ENCODE results near the gene IFFO2. TPM values are rescaled to one million over a fixed set of nuclear protein-coding genes. Genes with fewer than 3 reads are reported as not detected.

IFFO2 gene
- polyA plus RNA-seq, 1 of the 3 experiments (the other 2 are of a cell fraction) = 10.5 TPM

DNA sequence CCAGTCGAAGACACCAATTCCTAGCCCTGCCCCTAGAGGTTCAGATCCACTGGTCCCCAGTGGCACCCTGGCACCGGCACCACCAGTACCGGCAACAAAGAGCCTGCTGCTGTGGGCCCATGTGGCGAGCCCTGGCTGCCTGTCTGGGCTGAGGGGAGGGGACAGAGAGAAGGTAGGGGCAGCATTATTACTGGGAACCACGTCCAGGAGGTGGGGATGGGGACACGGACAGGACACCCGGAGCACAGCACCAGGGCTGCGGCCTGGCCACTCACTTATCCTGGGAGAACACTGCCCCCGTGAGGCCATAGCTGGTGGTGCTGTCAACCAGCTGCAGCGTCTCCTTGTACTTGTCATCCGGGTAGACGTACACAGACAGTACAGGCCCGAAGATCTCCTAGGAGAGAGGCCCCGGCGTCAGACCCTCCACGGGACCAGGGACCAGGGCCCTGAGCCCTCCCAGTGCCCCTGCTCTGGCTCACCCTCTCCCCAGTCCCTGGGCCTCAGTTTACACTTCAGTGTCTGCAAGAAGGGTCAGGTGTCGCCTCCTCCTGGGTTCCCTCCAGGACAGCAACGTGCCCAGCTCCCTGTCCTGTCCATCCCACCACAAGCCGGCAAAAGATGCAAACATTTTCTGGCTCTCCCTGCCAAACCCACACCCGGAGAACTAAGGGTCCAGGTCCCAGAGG lies 81.2 kb downstream of the IFFO2 start:
- peak; percentile 96 for DNase-seq
- H3K79me2 ChIP-seq (ENCODE audit: insufficient read depth) = no peaks in the 10 kb centered on the region
- H3K4me1 ChIP-seq (ENCODE audit: control insufficient read depth in 1 of 2, insufficient read depth in 2 of 2, low read depth in 1 of 2, low read length in 1 of 2) = peaks cover 0 to 8% of the 10 kb centered on the region in 2 experiments; a peak in 1 of 4 replicates
- no peaks in the 10 kb centered on the region for H3K27me3 ChIP-seq (ENCODE audit: insufficient read depth)
- CTCF ChIA-PET = interaction anchor here (0.6 to 25.9 kb wide), 54 partner anchors 8 to 629 kb away, joined by 3 to 350 read pairs (median 4); partner anchors contain the start of genes PAX7 and TAS1R2
- no peak overlapping the region for H3K4me2 ChIP-seq
- H3F3A ChIP-seq (replicated peaks; ENCODE audit: insufficient read depth) = no peaks in the 10 kb centered on the region
- no peaks in the 10 kb centered on the region for H3K9me2 ChIP-seq
- H3K4me3 ChIP-seq (ENCODE audit: low read depth in 2 of 2, low read length in 1 of 2) = no peak overlapping the region; a peak in 1 of 4 replicates
- H2AFZ ChIP-seq (ENCODE audit: low read depth) = no peak overlapping the region
- H3K27ac ChIP-seq (ENCODE audit: low read depth in 2 of 2, low read length in 1 of 2) = no peak overlapping the region
- no peaks in the 10 kb centered on the region for H3K9me3 ChIP-seq
- TF ChIP-seq TEAD4 (IDR thresholded peaks at IDR 0.05; ENCODE audit: borderline replicate concordance, insufficient read depth) (no peak), YY1 (IDR thresholded peaks at IDR 0.05; ENCODE audit: low read depth) (no peak), JUND (IDR thresholded peaks at IDR 0.05) (no peak), FOSL2 (IDR thresholded peaks at IDR 0.05; ENCODE audit: borderline replicate concordance, low read depth) (no peak), POLR2AphosphoS5 (IDR thresholded peaks at IDR 0.05; ENCODE audit: low read depth, low read length) (no peak), EP300 (IDR thresholded peaks at IDR 0.05; ENCODE audit: borderline replicate concordance in 1 of 2, low read depth in 1 of 2, low read length in 1 of 2) (no peak), SMC3 (IDR thresholded peaks at IDR 0.05; ENCODE audit: low read depth, low read length) (peak; percentile 80), SIN3A (IDR thresholded peaks at IDR 0.05; ENCODE audit: borderline replicate concordance, low read depth, low read length) (no peak), RAD21 (IDR thresholded peaks at IDR 0.05; ENCODE audit: low read length) (peak; percentile 93), ELF1 (IDR thresholded peaks at IDR 0.05) (no peak)
- TF ChIP-seq, protein P1, sequence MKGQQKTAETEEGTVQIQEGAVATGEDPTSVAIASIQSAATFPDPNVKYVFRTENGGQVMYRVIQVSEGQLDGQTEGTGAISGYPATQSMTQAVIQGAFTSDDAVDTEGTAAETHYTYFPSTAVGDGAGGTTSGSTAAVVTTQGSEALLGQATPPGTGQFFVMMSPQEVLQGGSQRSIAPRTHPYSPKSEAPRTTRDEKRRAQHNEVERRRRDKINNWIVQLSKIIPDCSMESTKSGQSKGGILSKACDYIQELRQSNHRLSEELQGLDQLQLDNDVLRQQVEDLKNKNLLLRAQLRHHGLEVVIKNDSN (IDR thresholded peaks at IDR 0.05; ENCODE audit: borderline replicate concordance, low read depth) = no peak
- TF ChIP-seq, protein P2, sequence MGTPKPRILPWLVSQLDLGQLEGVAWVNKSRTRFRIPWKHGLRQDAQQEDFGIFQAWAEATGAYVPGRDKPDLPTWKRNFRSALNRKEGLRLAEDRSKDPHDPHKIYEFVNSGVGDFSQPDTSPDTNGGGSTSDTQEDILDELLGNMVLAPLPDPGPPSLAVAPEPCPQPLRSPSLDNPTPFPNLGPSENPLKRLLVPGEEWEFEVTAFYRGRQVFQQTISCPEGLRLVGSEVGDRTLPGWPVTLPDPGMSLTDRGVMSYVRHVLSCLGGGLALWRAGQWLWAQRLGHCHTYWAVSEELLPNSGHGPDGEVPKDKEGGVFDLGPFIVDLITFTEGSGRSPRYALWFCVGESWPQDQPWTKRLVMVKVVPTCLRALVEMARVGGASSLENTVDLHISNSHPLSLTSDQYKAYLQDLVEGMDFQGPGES (IDR thresholded peaks at IDR 0.05; ENCODE audit: low read depth, low read length) = no peak
- TF ChIP-seq, protein P3, sequence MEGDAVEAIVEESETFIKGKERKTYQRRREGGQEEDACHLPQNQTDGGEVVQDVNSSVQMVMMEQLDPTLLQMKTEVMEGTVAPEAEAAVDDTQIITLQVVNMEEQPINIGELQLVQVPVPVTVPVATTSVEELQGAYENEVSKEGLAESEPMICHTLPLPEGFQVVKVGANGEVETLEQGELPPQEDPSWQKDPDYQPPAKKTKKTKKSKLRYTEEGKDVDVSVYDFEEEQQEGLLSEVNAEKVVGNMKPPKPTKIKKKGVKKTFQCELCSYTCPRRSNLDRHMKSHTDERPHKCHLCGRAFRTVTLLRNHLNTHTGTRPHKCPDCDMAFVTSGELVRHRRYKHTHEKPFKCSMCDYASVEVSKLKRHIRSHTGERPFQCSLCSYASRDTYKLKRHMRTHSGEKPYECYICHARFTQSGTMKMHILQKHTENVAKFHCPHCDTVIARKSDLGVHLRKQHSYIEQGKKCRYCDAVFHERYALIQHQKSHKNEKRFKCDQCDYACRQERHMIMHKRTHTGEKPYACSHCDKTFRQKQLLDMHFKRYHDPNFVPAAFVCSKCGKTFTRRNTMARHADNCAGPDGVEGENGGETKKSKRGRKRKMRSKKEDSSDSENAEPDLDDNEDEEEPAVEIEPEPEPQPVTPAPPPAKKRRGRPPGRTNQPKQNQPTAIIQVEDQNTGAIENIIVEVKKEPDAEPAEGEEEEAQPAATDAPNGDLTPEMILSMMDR (IDR thresholded peaks at IDR 0.05) = peak; percentile 80
- POLR2A ChIA-PET = no interaction called here
- no peak overlapping the region for H3K9ac ChIP-seq
- H3K36me3 ChIP-seq (replicated peaks in 1 of 2; ENCODE audit: control insufficient read depth in 1 of 2, insufficient read depth in 2 of 2, low read length in 1 of 2) = no peaks in the 10 kb centered on the region
- 34% methylated on average over 12 of the region's 20 CpGs for WGBS (ENCODE audit: low lambda C conversion rate)
- H4K20me1 ChIP-seq (ENCODE audit: insufficient read depth) = no peaks in the 10 kb centered on the region

DNA sequence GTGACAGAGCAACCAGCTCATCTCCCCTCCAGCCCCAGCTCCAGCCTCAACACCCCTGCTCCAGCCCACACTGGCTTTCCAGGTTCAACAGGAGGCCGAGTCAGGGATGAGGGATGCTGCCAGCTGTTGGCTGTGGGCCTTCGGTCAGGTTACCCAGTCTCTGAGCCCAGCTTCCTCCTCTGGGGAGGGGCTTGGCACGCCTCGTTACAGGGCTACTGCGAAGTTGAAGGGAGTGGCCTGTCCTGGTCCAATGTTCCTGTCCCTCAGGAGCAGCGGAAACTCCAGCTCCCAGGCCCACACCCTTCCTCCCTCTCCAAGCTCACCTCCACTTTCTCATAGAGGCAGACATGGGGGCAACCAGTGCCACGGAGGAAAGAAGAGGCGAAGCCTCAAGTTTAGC lies 81.9 kb downstream of the IFFO2 start:
- Histone ChIP-seq H3K9me2 (no peaks in the 10 kb centered on the region), H3K9me3 (no peaks in the 10 kb centered on the region), H3K4me3 (ENCODE audit: low read depth in 2 of 2, low read length in 1 of 2) (no peak overlapping the region), H3F3A (replicated peaks; ENCODE audit: insufficient read depth) (no peaks in the 10 kb centered on the region), H3K27me3 (ENCODE audit: insufficient read depth) (no peaks in the 10 kb centered on the region), H3K4me2 (no peak overlapping the region), H2AFZ (ENCODE audit: low read depth) (no peak overlapping the region), H4K20me1 (ENCODE audit: insufficient read depth) (no peaks in the 10 kb centered on the region), H3K9ac (no peak overlapping the region), H3K4me1 (ENCODE audit: control insufficient read depth in 1 of 2, insufficient read depth in 2 of 2, low read depth in 1 of 2, low read length in 1 of 2) (peaks cover 0 to 6% of the 10 kb centered on the region in 2 experiments; a peak in 1 of 4 replicates), H3K27ac (ENCODE audit: low read depth in 2 of 2, low read length in 1 of 2) (no peak overlapping the region), H3K79me2 (ENCODE audit: insufficient read depth) (no peaks in the 10 kb centered on the region), H3K36me3 (replicated peaks in 1 of 2; ENCODE audit: control insufficient read depth in 1 of 2, insufficient read depth in 2 of 2, low read length in 1 of 2) (no peaks in the 10 kb centered on the region)
- WGBS (ENCODE audit: low lambda C conversion rate) = 89% methylated on average over 7 of the region's 8 CpGs
- DNase-seq = no peak
- no peak for TF ChIP-seq RFX5 (IDR thresholded peaks at IDR 0.05; ENCODE audit: low read length)
- TF ChIP-seq, protein P4, sequence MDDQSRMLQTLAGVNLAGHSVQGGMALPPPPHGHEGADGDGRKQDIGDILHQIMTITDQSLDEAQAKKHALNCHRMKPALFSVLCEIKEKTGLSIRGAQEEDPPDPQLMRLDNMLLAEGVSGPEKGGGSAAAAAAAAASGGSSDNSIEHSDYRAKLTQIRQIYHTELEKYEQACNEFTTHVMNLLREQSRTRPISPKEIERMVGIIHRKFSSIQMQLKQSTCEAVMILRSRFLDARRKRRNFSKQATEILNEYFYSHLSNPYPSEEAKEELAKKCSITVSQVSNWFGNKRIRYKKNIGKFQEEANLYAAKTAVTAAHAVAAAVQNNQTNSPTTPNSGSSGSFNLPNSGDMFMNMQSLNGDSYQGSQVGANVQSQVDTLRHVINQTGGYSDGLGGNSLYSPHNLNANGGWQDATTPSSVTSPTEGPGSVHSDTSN (IDR thresholded peaks at IDR 0.05) = no peak
- TF ChIP-seq, protein P5, sequence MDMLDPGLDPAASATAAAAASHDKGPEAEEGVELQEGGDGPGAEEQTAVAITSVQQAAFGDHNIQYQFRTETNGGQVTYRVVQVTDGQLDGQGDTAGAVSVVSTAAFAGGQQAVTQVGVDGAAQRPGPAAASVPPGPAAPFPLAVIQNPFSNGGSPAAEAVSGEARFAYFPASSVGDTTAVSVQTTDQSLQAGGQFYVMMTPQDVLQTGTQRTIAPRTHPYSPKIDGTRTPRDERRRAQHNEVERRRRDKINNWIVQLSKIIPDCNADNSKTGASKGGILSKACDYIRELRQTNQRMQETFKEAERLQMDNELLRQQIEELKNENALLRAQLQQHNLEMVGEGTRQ (IDR thresholded peaks at IDR 0.05; ENCODE audit: borderline replicate concordance, low read depth, low read length) = no peak
- no peak for TF ChIP-seq SMC3 (IDR thresholded peaks at IDR 0.05; ENCODE audit: low read depth, low read length)
- TF ChIP-seq GABPA (IDR thresholded peaks at IDR 0.05; ENCODE audit: low read depth) = no peak
- TF ChIP-seq EZH2phosphoT487 (IDR thresholded peaks at IDR 0.05; ENCODE audit: borderline replicate concordance, low read depth) = no peak
- TF ChIP-seq POLR2AphosphoS5 (IDR thresholded peaks at IDR 0.05; ENCODE audit: low read depth, low read length) = no peak
- TF ChIP-seq NFIC (IDR thresholded peaks at IDR 0.05; ENCODE audit: borderline replicate concordance) = no peak
- ChIA-PET POLR2A (no interaction called here), CTCF (interaction anchor here (0.7 to 25.9 kb wide), 38 partner anchors 8 to 293 kb away, joined by 3 to 350 read pairs (median 5); partner anchors contain the start of genes PAX7 and TAS1R2)

Data from SK-N-SH (cell line).